ENCODE results near the gene TNNI2. TPM values are rescaled to one million over a fixed set of nuclear protein-coding genes. Genes with fewer than 3 reads are reported as not detected.
A peak's percentile ranks its signal among the peaks of the same experiment; 100 is the strongest.

TNNI2 gene
- total and polyA plus RNA-seq, 4 donors: 0.22 to 0.28 TPM; not detected in 2

GRCh38 chr11:1879941-1880720, 41.4 kb downstream of the TNNI2 start:
- TF ChIP-seq SP1 (IDR thresholded peaks at IDR 0.05) (no peak), HNF4G (IDR thresholded peaks at IDR 0.05) (no peak), JUND (IDR thresholded peaks at IDR 0.05) (no peak), EGR1 (IDR thresholded peaks at IDR 0.05; ENCODE audit: low read depth in 2 of 2) (no peak), REST (IDR thresholded peaks at IDR 0.05) (no peak)
- H3K27ac ChIP-seq (ENCODE audit: low read depth in 1 of 2, low read length in 2 of 2): peak overlapping the region in 1 of 2 donors; percentile 7
- H3K4me3 ChIP-seq (ENCODE audit: low read depth in 1 of 3, low read length in 3 of 3): no peak overlapping the region
- H3K9ac ChIP-seq (ENCODE audit: low read depth in 1 of 2, low read length in 2 of 2): no peak overlapping the region
- no peak for DNase-seq (ENCODE audit: low spot score)
- peaks cover 0 to 2% (median 0%) of the 10 kb centered on the region in 4 donors for H3K36me3 ChIP-seq (ENCODE audit: control insufficient read depth in 4 of 4, insufficient read depth in 3 of 4, low read depth in 1 of 4, low read length in 3 of 4)
- H3K4me1 ChIP-seq (ENCODE audit: control insufficient read depth in 4 of 4, insufficient read depth in 4 of 4, low read length in 3 of 4): no peaks in the 10 kb centered on the region
- H3K27me3 ChIP-seq (ENCODE audit: control insufficient read depth in 4 of 4, insufficient read depth in 4 of 4, low read length in 3 of 4): no peaks in the 10 kb centered on the region
- no peaks in the 10 kb centered on the region for H3K9me3 ChIP-seq (ENCODE audit: control insufficient read depth in 4 of 4, low read length in 3 of 4)
- 88% methylated on average over 32 of the region's 32 CpGs for WGBS

GRCh38 chr11:1880746-1881441, 42.1 kb downstream of the TNNI2 start:
- DNase-seq (ENCODE audit: low spot score): no peak
- H3K27ac ChIP-seq (ENCODE audit: low read depth in 1 of 2, low read length in 2 of 2): no peak overlapping the region
- WGBS: 77% methylated on average over 9 of the region's 9 CpGs
- H3K4me3 ChIP-seq (ENCODE audit: low read depth in 1 of 3, low read length in 3 of 3): no peak overlapping the region
- H3K4me1 ChIP-seq (ENCODE audit: control insufficient read depth in 4 of 4, insufficient read depth in 4 of 4, low read length in 3 of 4): no peaks in the 10 kb centered on the region
- H3K27me3 ChIP-seq (ENCODE audit: control insufficient read depth in 4 of 4, insufficient read depth in 4 of 4, low read length in 3 of 4): no peaks in the 10 kb centered on the region
- peaks cover 0 to 2% (median 0%) of the 10 kb centered on the region in 4 donors for H3K36me3 ChIP-seq (ENCODE audit: control insufficient read depth in 4 of 4, insufficient read depth in 3 of 4, low read depth in 1 of 4, low read length in 3 of 4)
- TF ChIP-seq HNF4A (conservative IDR thresholded peaks at IDR 0.05): no peak
- TF ChIP-seq CTCF (IDR thresholded peaks at IDR 0.05; ENCODE audit: low read depth, low read length, missing input control): no peak
- no peak for TF ChIP-seq ATF3 (IDR thresholded peaks at IDR 0.05)
- no peak for TF ChIP-seq JUND (IDR thresholded peaks at IDR 0.05)
- TF ChIP-seq EGR1 (IDR thresholded peaks at IDR 0.05; ENCODE audit: low read depth in 2 of 2): no peak
- TF ChIP-seq NR2F2 (IDR thresholded peaks at IDR 0.05): no peak
- no peak for TF ChIP-seq GABPA (IDR thresholded peaks at IDR 0.05 in 1 of 2, conservative IDR thresholded peaks at IDR 0.05 in 1 of 2)
- TF ChIP-seq TAF1 (conservative IDR thresholded peaks at IDR 0.05): no peak
- H3K9me3 ChIP-seq (ENCODE audit: control insufficient read depth in 4 of 4, low read length in 3 of 4): no peaks in the 10 kb centered on the region
- H3K9ac ChIP-seq (ENCODE audit: low read depth in 1 of 2, low read length in 2 of 2): no peak overlapping the region
